ENCODE measurements around the gene CCNG2. TPM values are rescaled to one million over a fixed set of nuclear protein-coding genes. Genes with fewer than 3 reads are reported as not detected.

Gene CCNG2
- total RNA-seq, 3 donors from 2014 or later (not counting 1 experiment from before 2014, with no cell fraction given) = 35.5 to 91.5 (median 40.6) TPM

GRCh38 chr4:77117721-77118120 is 39.3 kb upstream of the CCNG2 start:
- Histone ChIP-seq H3K36me3 (ENCODE audit: control insufficient read depth, insufficient read depth, low read length) (no peaks in the 10 kb centered on the region), H3K4me1 (ENCODE audit: control insufficient read depth, insufficient read depth, low read length) (no peaks in the 10 kb centered on the region), H3K27me3 (ENCODE audit: control insufficient read depth, insufficient read depth, low read length) (no peaks in the 10 kb centered on the region), H3K27ac (ENCODE audit: low read length) (no peak overlapping the region), H3K4me3 (ENCODE audit: low read length) (no peak overlapping the region), H3K9me3 (ENCODE audit: control insufficient read depth, insufficient read depth, low read length) (no peaks in the 10 kb centered on the region)
- no peak for DNase-seq
- peaks cover 6 to 7% of the 10 kb centered on the region in 2 donors for H3K27me3 Mint-ChIP-seq (ENCODE audit: low read depth in 2 of 2)
- no peaks in the 10 kb centered on the region for H3K36me3 Mint-ChIP-seq
- H3K4me3 Mint-ChIP-seq = no peak overlapping the region
- intact Hi-C loops (cut with micrococcal nuclease) = no loop called here
- no peaks in the 10 kb centered on the region for H3K4me1 Mint-ChIP-seq
- H3K9me3 Mint-ChIP-seq = no peaks in the 10 kb centered on the region
- TF ChIP-seq CTCF (IDR thresholded peaks at IDR 0.05) = no peak
- ATAC-seq = no peak
- no peak overlapping the region for H3K27ac Mint-ChIP-seq

- no peaks in the 10 kb centered on the region for H3K4me1 Mint-ChIP-seq
- intact Hi-C loops (cut with micrococcal nuclease) = no loop called here
- no peak overlapping the region for H3K27ac Mint-ChIP-seq
- Histone ChIP-seq H3K27me3 (ENCODE audit: control insufficient read depth, insufficient read depth, low read length) (no peaks in the 10 kb centered on the region), H3K9me3 (ENCODE audit: control insufficient read depth, insufficient read depth, low read length) (no peaks in the 10 kb centered on the region), H3K4me3 (ENCODE audit: low read length) (no peak overlapping the region), H3K36me3 (ENCODE audit: control insufficient read depth, insufficient read depth, low read length) (no peaks in the 10 kb centered on the region), H3K4me1 (ENCODE audit: control insufficient read depth, insufficient read depth, low read length) (peaks cover under 1% of the 10 kb centered on the region), H3K27ac (ENCODE audit: low read length) (no peak overlapping the region)
- ATAC-seq = no peak
- no peak for DNase-seq
- no peaks in the 10 kb centered on the region for H3K36me3 Mint-ChIP-seq
- H3K27me3 Mint-ChIP-seq (ENCODE audit: low read depth in 2 of 2) = peaks cover 0 to 5% of the 10 kb centered on the region in 2 donors
- TF ChIP-seq CTCF (IDR thresholded peaks at IDR 0.05) = no peak
- H3K9me3 Mint-ChIP-seq = no peaks in the 10 kb centered on the region
- H3K4me3 Mint-ChIP-seq = no peak overlapping the region
- 89% methylated on average over 8 of the region's 8 CpGs for WGBS (ENCODE audit: insufficient coverage)
Measured at GRCh38 chr4:77120886-77121508, 36.0 kb upstream of the CCNG2 start.

DNA sequence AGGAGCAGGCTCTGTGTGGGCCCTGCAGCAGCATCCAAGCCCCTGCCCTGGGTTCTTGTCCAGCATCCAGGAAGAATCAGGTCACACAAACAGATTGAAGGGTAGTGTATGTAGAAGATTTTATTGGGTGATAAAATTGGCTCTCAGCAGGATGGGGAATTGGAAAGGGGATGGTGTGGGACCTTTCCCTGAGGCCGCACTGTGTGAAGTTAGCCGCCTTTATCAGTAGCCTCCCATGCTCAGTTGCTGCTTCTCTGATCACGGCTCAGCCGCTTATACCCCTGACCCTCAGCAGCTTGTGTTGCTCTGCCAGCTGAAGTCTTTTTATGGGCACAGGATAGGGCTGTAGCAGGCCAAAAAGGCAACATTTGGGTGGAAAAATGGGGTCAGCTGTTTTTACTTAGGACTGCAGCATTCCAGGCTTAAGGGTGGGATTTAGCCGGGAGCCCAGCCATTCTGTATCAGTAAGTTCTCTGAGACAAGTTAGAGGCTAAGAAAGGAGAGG is 35.2 kb upstream of the CCNG2 start:
- no peaks in the 10 kb centered on the region for H3K36me3 ChIP-seq (ENCODE audit: control insufficient read depth, insufficient read depth, low read length)
- peaks cover 8% of the 10 kb centered on the region for H3K4me1 ChIP-seq (ENCODE audit: control insufficient read depth, insufficient read depth, low read length)
- H3K4me3 ChIP-seq (ENCODE audit: low read length) = no peak overlapping the region
- no peaks in the 10 kb centered on the region for H3K27me3 ChIP-seq (ENCODE audit: control insufficient read depth, insufficient read depth, low read length)
- no peaks in the 10 kb centered on the region for H3K36me3 Mint-ChIP-seq
- no peak for ATAC-seq
- no peak for DNase-seq
- intact Hi-C loops (cut with micrococcal nuclease) = no loop called here
- 92% methylated on average over 5 of the region's 5 CpGs for WGBS (ENCODE audit: insufficient coverage)
- no peak overlapping the region for H3K27ac ChIP-seq (ENCODE audit: low read length)
- H3K9me3 Mint-ChIP-seq = no peaks in the 10 kb centered on the region
- H3K27me3 Mint-ChIP-seq (ENCODE audit: low read depth in 2 of 2) = peaks cover 0 to 5% of the 10 kb centered on the region in 2 donors
- no peak overlapping the region for H3K27ac Mint-ChIP-seq
- H3K9me3 ChIP-seq (ENCODE audit: control insufficient read depth, insufficient read depth, low read length) = no peaks in the 10 kb centered on the region
- no peak overlapping the region for H3K4me3 Mint-ChIP-seq
- TF ChIP-seq CTCF (IDR thresholded peaks at IDR 0.05) = no peak
- H3K4me1 Mint-ChIP-seq = no peaks in the 10 kb centered on the region

GRCh38 chr4:77122656-77123055 is 34.4 kb upstream of the CCNG2 start:
- H3K27ac Mint-ChIP-seq = no peak overlapping the region
- Histone ChIP-seq H3K9me3 (ENCODE audit: control insufficient read depth, insufficient read depth, low read length) (no peaks in the 10 kb centered on the region), H3K36me3 (ENCODE audit: control insufficient read depth, insufficient read depth, low read length) (no peaks in the 10 kb centered on the region), H3K27ac (ENCODE audit: low read length) (no peak overlapping the region), H3K4me1 (ENCODE audit: control insufficient read depth, insufficient read depth, low read length) (peaks cover 12% of the 10 kb centered on the region), H3K27me3 (ENCODE audit: control insufficient read depth, insufficient read depth, low read length) (no peaks in the 10 kb centered on the region), H3K4me3 (ENCODE audit: low read length) (no peak overlapping the region)
- peaks cover 0 to 5% of the 10 kb centered on the region in 2 donors for H3K27me3 Mint-ChIP-seq (ENCODE audit: low read depth in 2 of 2)
- peaks cover 5% of the 10 kb centered on the region in 2 donors for H3K4me1 Mint-ChIP-seq
- no peak for TF ChIP-seq CTCF (IDR thresholded peaks at IDR 0.05)
- intact Hi-C loops (cut with micrococcal nuclease) = no loop called here
- ATAC-seq (no peak), DNase-seq (no peak)
- no peaks in the 10 kb centered on the region for H3K9me3 Mint-ChIP-seq
- H3K36me3 Mint-ChIP-seq = no peaks in the 10 kb centered on the region
- 87% methylated on average over 4 of the region's 4 CpGs for WGBS (ENCODE audit: insufficient coverage)
- H3K4me3 Mint-ChIP-seq = no peak overlapping the region
